Measurements from ENCODE around the gene ZNF205. TPM values are rescaled to one million over a fixed set of nuclear protein-coding genes. Genes with fewer than 3 reads are reported as not detected.

Gene ZNF205
- total and polyA plus RNA-seq, 9 of the 15 experiments (the other 6 are each of a cell fraction or from before 2014, with no cell fraction given) = 2.4 to 11.8 (median 5.1) TPM; not detected in 2

DNA sequence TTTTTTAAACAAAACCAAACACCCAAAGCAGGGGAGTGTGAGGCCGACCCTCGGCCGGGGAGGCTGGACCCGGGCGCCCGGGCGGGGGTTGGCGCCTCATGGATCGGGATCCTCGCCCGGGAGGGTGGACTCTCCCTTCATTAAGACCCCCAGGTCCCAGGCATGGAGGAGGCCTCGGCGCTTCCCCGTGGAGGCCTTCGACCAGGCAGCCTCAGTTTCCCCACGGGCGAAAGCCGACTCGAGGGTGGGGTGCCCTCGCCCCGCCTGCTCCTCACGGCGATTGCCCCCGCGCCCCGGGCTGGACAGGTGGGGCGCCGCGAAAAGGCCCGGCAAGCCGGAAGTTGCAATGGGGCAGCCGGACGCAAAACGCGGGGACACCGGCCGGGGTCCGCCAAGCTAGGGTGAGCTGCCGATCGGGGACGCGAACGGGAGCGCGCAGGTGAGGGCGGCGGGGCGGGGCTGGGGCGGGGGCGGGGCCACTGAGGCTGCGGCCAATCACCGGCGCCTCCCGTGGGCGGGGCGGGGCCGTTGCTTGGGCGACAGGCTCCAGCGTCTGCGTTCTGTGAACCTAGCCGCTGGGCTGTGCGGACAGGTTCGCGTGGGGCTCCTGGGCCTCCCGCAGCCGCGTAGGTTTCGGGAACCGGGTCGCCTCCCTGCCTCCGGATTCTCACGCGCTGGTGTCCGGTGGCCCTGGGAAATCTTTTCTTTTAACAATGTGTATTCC, 6.0 kb upstream of the ZNF205 start (continued):
- no peak for TF ChIP-seq ZFPM2 (CRISPR knock-in tag; IDR thresholded peaks at IDR 0.05)
- TF ChIP-seq, protein P1, sequence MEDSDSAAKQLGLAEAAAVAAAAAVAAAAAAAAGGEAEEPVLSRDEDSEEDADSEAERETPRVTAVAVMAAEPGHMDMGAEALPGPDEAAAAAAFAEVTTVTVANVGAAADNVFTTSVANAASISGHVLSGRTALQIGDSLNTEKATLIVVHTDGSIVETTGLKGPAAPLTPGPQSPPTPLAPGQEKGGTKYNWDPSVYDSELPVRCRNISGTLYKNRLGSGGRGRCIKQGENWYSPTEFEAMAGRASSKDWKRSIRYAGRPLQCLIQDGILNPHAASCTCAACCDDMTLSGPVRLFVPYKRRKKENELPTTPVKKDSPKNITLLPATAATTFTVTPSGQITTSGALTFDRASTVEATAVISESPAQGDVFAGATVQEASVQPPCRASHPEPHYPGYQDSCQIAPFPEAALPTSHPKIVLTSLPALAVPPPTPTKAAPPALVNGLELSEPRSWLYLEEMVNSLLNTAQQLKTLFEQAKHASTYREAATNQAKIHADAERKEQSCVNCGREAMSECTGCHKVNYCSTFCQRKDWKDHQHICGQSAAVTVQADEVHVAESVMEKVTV (CRISPR knock-in tag; IDR thresholded peaks at IDR 0.05) = no peak
- TF ChIP-seq ILF3 (IDR thresholded peaks at IDR 0.05; ENCODE audit: borderline replicate concordance) = no peak
- no peak for TF ChIP-seq POLR3A (IDR thresholded peaks at IDR 0.05; ENCODE audit: borderline replicate concordance, extremely low read depth, insufficient read depth, insufficient read length)
- TF ChIP-seq, protein P2, sequence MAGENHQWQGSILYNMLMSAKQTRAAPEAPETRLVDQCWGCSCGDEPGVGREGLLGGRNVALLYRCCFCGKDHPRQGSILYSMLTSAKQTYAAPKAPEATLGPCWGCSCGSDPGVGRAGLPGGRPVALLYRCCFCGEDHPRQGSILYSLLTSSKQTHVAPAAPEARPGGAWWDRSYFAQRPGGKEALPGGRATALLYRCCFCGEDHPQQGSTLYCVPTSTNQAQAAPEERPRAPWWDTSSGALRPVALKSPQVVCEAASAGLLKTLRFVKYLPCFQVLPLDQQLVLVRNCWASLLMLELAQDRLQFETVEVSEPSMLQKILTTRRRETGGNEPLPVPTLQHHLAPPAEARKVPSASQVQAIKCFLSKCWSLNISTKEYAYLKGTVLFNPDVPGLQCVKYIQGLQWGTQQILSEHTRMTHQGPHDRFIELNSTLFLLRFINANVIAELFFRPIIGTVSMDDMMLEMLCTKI (IDR thresholded peaks at IDR 0.05; ENCODE audit: partially characterized antibody) = no peak
- no peak for TF ChIP-seq NFATC3 (IDR thresholded peaks at IDR 0.05)
- no peak for TF ChIP-seq MCM5 (IDR thresholded peaks at IDR 0.05; ENCODE audit: low read depth)
- no peak for TF ChIP-seq TGIF2 (CRISPR knock-in tag; IDR thresholded peaks at IDR 0.05)
- TF ChIP-seq, protein P3, sequence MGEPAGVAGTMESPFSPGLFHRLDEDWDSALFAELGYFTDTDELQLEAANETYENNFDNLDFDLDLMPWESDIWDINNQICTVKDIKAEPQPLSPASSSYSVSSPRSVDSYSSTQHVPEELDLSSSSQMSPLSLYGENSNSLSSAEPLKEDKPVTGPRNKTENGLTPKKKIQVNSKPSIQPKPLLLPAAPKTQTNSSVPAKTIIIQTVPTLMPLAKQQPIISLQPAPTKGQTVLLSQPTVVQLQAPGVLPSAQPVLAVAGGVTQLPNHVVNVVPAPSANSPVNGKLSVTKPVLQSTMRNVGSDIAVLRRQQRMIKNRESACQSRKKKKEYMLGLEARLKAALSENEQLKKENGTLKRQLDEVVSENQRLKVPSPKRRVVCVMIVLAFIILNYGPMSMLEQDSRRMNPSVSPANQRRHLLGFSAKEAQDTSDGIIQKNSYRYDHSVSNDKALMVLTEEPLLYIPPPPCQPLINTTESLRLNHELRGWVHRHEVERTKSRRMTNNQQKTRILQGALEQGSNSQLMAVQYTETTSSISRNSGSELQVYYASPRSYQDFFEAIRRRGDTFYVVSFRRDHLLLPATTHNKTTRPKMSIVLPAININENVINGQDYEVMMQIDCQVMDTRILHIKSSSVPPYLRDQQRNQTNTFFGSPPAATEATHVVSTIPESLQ (CRISPR knock-in tag; IDR thresholded peaks at IDR 0.05) = no peak
- TF ChIP-seq, protein P4, sequence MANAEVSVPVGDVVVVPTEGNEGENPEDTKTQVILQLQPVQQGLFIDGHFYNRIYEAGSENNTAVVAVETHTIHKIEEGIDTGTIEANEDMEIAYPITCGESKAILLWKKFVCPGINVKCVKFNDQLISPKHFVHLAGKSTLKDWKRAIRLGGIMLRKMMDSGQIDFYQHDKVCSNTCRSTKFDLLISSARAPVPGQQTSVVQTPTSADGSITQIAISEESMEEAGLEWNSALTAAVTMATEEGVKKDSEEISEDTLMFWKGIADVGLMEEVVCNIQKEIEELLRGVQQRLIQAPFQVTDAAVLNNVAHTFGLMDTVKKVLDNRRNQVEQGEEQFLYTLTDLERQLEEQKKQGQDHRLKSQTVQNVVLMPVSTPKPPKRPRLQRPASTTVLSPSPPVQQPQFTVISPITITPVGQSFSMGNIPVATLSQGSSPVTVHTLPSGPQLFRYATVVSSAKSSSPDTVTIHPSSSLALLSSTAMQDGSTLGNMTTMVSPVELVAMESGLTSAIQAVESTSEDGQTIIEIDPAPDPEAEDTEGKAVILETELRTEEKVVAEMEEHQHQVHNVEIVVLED (CRISPR knock-in tag; IDR thresholded peaks at IDR 0.05) = 0 out of 2 replicates have a peak, but pooled peaks have one; percentile 30
- TF ChIP-seq XRCC5 (IDR thresholded peaks at IDR 0.05; ENCODE audit: low read depth, low read length) = peak; percentile 59; the same call in 1 of the 2 replicates
- TF ChIP-seq, protein P5, sequence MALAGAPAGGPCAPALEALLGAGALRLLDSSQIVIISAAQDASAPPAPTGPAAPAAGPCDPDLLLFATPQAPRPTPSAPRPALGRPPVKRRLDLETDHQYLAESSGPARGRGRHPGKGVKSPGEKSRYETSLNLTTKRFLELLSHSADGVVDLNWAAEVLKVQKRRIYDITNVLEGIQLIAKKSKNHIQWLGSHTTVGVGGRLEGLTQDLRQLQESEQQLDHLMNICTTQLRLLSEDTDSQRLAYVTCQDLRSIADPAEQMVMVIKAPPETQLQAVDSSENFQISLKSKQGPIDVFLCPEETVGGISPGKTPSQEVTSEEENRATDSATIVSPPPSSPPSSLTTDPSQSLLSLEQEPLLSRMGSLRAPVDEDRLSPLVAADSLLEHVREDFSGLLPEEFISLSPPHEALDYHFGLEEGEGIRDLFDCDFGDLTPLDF (CRISPR knock-in tag; IDR thresholded peaks at IDR 0.05) = no peak
- TF ChIP-seq, protein P6, sequence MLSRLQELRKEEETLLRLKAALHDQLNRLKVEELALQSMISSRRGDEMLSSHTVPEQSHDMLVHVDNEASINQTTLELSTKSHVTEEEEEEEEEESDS (CRISPR knock-in tag; IDR thresholded peaks at IDR 0.05) = no peak
- TF ChIP-seq ZNF644 (tag; IDR thresholded peaks at IDR 0.05; ENCODE audit: low read depth) = no peak
